ENCODE results near the gene FMO3. TPM values are rescaled to one million over a fixed set of nuclear protein-coding genes. Genes with fewer than 3 reads are reported as not detected.

FMO3 gene
- total RNA-seq, 1 experiment from 2014 or later, result not detected

- no peak for TF ChIP-seq EZH2 (IDR thresholded peaks at IDR 0.05; ENCODE audit: low read depth)
- TF ChIP-seq, protein P1, sequence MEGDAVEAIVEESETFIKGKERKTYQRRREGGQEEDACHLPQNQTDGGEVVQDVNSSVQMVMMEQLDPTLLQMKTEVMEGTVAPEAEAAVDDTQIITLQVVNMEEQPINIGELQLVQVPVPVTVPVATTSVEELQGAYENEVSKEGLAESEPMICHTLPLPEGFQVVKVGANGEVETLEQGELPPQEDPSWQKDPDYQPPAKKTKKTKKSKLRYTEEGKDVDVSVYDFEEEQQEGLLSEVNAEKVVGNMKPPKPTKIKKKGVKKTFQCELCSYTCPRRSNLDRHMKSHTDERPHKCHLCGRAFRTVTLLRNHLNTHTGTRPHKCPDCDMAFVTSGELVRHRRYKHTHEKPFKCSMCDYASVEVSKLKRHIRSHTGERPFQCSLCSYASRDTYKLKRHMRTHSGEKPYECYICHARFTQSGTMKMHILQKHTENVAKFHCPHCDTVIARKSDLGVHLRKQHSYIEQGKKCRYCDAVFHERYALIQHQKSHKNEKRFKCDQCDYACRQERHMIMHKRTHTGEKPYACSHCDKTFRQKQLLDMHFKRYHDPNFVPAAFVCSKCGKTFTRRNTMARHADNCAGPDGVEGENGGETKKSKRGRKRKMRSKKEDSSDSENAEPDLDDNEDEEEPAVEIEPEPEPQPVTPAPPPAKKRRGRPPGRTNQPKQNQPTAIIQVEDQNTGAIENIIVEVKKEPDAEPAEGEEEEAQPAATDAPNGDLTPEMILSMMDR (conservative IDR thresholded peaks at IDR 0.05), result no peak
- Histone ChIP-seq H3F3A (ENCODE audit: insufficient read depth, low read depth) (no peaks in the 10 kb centered on the region), H2AFZ (no peak overlapping the region), H3K4me1 (replicated peaks; ENCODE audit: insufficient read depth) (no peaks in the 10 kb centered on the region), H3K27ac (no peak overlapping the region), H3K4me2 (no peak overlapping the region), H3K9me3 (ENCODE audit: insufficient read depth, low read depth) (no peaks in the 10 kb centered on the region), H3K36me3 (ENCODE audit: low read depth) (no peaks in the 10 kb centered on the region), H4K20me1 (ENCODE audit: insufficient read depth) (no peaks in the 10 kb centered on the region), H3K27me3 (ENCODE audit: insufficient read depth, low read depth) (0 out of 2 replicates have a peak, but pooled peaks cover 6% of the 10 kb centered on the region), H3K79me2 (ENCODE audit: low read depth) (no peaks in the 10 kb centered on the region), H3K4me3 (no peak overlapping the region), H3K9me2 (ENCODE audit: insufficient read depth) (no peaks in the 10 kb centered on the region)
- no peak for DNase-seq
- ChIA-PET POLR2A (ENCODE audit: unreplicated experiment) (no interaction called here), CTCF (no interaction called here)
- intact Hi-C loops (cut with micrococcal nuclease; ENCODE audit: unreplicated experiment), result no loop called here
- BruUV-seq (replicated peaks), result no TSS peak
These were observed 20.1 kb downstream of the FMO3 start for GRCh38 chr1:171110621-171111326.

DNA sequence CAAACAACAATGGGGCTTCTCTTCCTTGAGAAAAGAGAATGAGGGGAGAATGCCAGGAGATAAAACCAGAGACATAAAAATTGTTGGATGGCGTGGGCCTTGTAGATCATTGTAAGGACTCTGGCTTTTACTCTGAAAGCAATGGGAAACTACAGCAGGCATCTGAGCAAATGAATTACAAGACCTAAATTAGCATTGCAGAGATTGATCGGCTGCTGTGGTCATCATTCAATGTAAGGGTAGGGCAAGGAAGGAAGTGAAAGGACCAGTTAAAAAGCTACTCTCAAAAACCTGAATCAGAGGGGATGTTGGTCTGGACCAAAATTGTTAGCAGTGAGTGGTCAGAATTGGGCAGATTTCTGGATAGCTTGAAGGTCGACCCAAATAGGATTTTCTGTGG, 21.4 kb downstream of the FMO3 start:
- Histone ChIP-seq H2AFZ (no peak overlapping the region), H3K27me3 (ENCODE audit: insufficient read depth, low read depth) (0 out of 2 replicates have a peak, but pooled peaks cover 6% of the 10 kb centered on the region), H3K27ac (no peak overlapping the region), H3K4me3 (no peak overlapping the region), H3K36me3 (ENCODE audit: low read depth) (no peaks in the 10 kb centered on the region), H3K4me1 (replicated peaks; ENCODE audit: insufficient read depth) (no peaks in the 10 kb centered on the region), H4K20me1 (ENCODE audit: insufficient read depth) (no peaks in the 10 kb centered on the region), H3K9me2 (ENCODE audit: insufficient read depth) (no peaks in the 10 kb centered on the region), H3F3A (ENCODE audit: insufficient read depth, low read depth) (no peaks in the 10 kb centered on the region), H3K79me2 (ENCODE audit: low read depth) (no peaks in the 10 kb centered on the region), H3K9me3 (ENCODE audit: insufficient read depth, low read depth) (no peaks in the 10 kb centered on the region), H3K4me2 (no peak overlapping the region)
- TF ChIP-seq, protein P1 (conservative IDR thresholded peaks at IDR 0.05), result no peak
- TF ChIP-seq EZH2 (IDR thresholded peaks at IDR 0.05; ENCODE audit: low read depth), result no peak
- DNase-seq, result no peak
- no TSS peak for BruUV-seq (replicated peaks)
- CTCF ChIA-PET, result no interaction called here
- intact Hi-C loops (cut with micrococcal nuclease; ENCODE audit: unreplicated experiment), result no loop called here
- POLR2A ChIA-PET (ENCODE audit: unreplicated experiment), result no interaction called here

DNA sequence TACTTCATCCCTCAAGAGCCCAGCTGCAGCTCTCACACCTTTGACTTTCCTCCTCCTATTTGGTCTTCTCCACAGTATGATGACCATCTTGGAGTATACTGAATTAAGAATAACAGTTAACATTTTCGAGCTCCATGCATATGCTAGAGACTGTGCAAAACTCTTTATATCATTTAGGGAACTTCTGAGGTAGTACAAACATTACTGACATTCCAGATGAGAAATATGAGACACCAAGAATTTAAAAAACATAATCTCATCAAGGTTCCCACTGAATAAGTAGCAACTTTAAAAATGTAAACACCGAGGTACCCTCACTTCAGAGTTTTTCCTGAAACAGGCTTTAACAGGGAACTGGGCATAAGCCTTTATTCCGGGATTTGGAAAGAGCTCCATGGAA, 22.7 kb downstream of the FMO3 start:
- Histone ChIP-seq H3F3A (ENCODE audit: insufficient read depth, low read depth) (no peaks in the 10 kb centered on the region), H3K27me3 (ENCODE audit: insufficient read depth, low read depth) (0 out of 2 replicates have a peak, but pooled peaks cover 6% of the 10 kb centered on the region), H3K9me2 (ENCODE audit: insufficient read depth) (no peaks in the 10 kb centered on the region), H3K4me1 (replicated peaks; ENCODE audit: insufficient read depth) (no peaks in the 10 kb centered on the region), H3K79me2 (ENCODE audit: low read depth) (no peaks in the 10 kb centered on the region), H3K4me3 (no peak overlapping the region), H4K20me1 (ENCODE audit: insufficient read depth) (no peaks in the 10 kb centered on the region), H3K4me2 (no peak overlapping the region), H3K9me3 (ENCODE audit: insufficient read depth, low read depth) (no peaks in the 10 kb centered on the region), H3K27ac (no peak overlapping the region), H2AFZ (no peak overlapping the region), H3K36me3 (ENCODE audit: low read depth) (no peaks in the 10 kb centered on the region)
- TF ChIP-seq, protein P1 (conservative IDR thresholded peaks at IDR 0.05), result no peak
- no peak for TF ChIP-seq EZH2 (IDR thresholded peaks at IDR 0.05; ENCODE audit: low read depth)
- intact Hi-C loops (cut with micrococcal nuclease; ENCODE audit: unreplicated experiment), result no loop called here
- ChIA-PET CTCF (no interaction called here), POLR2A (ENCODE audit: unreplicated experiment) (no interaction called here)
- no peak for DNase-seq
- no TSS peak for BruUV-seq (replicated peaks)
